Stimulated activated CD4-positive, alpha-beta T cell treated with anti-CD3 and anti-CD28 coated beads, Interleukin-15, amount 100 ng/mL, for 48 hours (primary cell): Measurements from ENCODE around the gene BNIP3.
"Not testable (repeated sequence)": the region's sequence is repeated elsewhere in the genome, so short reads cannot be mapped to it uniquely, and the experiment has no call there.

Experiments used
- DNase-seq, 2 donors: peaks; one replicate each; pipeline ENCODE4 v3.0.0-alpha.2; 2020; ENCODE audit warnings: low read depth in 2 of 2

Gene BNIP3

DNA sequence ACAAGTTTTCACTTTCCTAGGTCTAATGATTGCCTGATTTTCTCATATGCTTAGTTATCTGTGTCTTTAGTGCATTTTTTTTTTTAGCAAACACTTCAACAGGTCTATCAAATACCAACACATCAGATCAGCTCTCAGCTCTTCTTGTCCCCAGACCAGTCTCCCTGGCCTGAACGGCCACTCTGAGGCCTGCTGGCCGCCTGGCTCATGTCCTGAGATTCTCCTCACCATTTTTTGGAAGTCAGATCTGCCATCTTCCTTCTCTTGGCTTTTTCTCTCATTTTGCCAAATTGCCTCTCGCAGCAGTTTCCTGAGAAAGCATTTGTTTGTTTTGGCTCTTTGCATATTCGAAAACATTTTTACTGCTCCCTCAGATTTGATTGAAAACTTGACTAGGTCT is 51.6 kb downstream of the BNIP3 start:
- no peak for DNase-seq

DNA sequence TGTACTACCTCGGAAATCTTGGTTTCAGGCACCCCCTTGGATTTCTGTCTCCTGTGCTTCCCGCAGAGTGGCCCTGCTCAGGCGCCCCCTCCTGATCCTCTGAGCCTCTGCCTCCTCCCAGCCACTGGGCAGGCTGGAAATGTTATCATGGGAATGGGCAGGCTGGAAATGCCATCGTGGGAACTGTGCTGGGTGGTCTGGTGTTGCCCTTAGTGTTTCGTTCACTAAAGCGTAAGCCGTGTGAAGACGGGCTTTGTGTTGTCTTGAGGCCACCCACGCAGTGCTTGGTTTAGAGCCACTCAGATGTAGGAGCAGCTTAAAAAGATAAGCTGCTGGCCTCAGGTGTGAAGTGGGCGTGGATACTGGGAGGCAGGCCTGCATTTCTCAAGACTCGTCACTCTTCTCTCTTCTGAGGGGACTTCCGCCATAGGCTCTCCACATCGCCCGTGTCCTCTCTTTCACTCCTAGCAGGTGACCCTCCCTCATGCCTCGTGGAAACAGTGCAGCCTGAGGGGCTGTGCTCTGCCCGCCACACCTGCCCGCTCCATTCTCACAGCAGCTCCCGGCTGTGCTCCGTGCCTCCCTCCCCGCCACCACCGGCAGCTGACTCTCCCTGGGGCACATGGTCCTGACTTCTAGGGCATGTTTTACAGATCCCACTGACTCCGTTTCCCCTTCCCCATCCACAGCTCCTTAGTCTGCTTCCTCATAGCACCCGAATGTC is 52.4 kb downstream of the BNIP3 start:
- no peak for DNase-seq

DNA sequence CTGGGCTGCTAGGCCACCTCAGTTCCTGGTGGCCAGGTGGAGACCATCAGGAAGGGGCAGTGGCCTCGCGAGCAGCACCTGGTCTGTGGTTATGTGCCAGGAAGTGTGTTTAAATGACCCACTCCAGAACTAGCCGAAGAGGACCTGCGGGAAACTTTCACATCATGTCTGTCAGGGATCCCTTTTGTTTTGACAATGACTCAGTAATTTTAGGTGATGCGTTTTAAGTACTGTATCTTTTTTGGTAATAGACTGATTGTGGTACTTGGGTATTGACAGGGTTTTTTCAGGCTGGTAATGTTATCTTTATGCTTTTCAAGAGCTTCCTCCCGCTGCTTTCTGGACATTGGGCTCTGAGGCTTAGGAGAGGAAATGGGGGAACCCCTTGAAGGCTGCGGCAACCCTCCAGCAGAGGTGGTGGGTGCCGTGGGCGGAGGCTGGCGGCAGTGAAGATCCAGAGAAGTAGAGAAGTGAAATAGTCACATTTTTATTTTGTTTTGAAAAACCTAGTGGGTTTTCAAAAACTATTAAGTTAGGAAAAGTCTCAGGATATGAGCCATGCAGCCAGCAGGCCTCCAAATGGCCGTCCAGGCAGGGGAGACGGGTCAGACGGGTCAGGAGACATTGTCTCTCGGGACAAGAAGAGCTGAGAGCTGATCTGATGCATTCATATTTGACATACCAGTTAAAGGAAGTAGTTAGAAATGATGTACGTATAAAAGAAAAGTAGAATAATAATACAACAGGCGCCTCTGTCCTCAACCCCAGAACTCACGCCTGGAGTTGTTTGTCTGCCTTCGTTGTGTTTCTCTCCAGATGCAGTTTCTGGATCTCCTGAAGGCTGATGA is 53.3 kb downstream of the BNIP3 start:
- peak in 1 of 2 donors; percentile 23 for DNase-seq

DNA sequence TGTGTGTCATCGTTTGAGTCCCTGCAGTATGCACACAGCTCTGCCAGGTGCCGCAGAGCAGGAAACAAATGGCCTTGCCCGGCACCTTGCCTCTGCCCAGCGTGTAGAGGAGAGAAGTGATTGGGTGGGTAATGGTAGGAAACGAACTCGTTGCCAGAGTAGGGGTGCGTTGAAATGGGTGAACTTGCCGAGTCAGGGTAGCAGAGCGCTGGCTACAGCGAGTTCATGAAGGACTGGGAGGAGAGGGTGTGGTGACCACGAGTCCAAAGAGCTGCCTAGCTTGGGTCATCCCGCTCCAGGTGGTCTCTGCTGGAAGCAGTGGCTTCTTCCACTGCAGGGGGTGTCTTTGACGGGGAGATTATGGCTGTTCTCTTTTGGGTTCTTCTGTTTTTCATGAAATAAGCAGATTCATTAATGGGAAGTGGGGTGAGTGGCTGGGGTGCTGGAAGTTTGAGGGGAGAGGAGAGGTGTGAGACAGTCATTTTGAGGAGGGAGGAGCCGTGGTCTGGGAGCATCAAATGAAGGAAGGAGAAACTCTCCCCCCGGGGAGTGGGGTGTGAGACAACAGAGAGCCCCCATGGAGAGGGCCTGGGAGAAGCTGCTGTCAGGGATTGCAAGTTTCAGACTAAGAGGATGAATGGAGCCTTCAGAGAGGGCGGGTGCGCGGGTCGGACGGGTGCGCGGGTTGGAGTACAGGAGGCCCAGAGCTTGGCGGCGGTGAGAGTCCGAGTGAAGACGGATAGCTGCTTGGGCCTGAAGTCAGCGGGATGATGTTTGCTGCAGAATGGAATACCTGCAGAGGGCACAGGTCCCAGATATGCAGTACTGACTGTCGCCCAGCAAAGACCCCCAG is 54.8 kb downstream of the BNIP3 start:
- no peak for DNase-seq

DNA sequence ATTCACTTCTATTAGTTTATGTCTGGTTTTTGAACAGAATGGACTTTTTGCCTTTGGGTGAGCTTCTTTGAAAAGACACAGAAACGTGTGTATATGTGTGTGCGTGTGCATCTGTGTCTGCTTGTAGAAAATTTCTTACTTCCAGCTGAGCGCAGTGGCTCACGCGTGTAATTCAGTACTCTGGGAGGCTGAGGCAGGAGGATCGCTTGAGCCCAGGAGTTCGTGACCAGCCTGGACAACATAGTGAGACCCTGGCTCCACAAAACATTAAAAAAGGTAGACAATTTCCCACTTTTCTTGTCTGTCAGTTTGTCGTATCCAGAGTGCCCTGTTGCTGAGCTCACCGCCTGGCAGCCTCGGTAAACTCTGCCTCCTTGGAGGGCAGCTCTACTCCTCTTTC is 55.5 kb downstream of the BNIP3 start:
- no peak for DNase-seq

DNA sequence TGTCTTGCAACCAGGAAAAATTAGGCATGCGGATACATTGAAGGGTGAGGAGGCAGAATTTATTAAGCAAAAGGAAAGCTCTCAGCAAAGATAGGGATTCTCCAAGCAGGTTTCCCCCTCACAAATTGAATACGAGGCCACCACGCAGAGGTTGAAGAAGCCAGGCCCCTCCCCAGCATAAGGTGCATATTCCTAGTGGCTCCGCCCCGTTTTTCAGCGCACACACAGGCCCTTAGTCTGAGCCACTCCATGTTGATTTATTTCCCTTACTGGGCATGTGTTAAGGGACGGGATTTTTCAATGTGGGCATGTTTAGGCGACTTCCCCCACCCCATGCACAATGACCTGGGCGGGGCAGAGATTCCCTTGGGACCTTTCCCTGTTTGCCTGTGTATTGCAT is 56.0 kb downstream of the BNIP3 start:
- DNase-seq, result no peak

DNA sequence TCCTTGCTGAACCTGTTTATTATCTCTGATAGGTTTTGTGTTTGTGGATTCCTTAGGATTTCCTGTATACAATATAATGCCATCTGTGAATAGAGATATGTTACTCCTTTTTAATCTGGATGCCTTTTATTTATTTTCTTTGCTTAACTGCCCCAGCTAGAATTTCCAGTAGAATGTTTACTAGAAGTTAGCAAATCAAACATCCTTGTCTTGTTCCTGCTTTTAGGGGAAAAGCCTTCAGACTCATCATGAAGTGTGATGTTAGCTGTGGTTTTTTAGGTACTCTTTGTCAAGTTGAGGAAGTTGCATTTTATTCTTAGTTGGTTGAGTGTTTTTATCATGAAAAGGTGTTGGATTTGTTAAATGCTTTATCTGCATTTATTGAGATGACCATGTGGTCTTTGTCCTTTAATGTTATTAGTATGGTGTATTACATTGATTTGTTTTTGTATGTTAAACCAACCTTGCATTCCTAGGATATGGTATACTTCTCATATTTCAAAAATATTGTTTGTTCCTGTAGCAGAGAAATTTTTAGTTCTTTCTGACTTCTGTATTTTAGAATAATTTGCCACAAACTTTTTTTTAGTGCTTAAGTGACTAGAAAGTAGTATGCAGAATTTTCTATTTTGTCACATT is 56.6 kb downstream of the BNIP3 start:
- no peak for DNase-seq

DNA sequence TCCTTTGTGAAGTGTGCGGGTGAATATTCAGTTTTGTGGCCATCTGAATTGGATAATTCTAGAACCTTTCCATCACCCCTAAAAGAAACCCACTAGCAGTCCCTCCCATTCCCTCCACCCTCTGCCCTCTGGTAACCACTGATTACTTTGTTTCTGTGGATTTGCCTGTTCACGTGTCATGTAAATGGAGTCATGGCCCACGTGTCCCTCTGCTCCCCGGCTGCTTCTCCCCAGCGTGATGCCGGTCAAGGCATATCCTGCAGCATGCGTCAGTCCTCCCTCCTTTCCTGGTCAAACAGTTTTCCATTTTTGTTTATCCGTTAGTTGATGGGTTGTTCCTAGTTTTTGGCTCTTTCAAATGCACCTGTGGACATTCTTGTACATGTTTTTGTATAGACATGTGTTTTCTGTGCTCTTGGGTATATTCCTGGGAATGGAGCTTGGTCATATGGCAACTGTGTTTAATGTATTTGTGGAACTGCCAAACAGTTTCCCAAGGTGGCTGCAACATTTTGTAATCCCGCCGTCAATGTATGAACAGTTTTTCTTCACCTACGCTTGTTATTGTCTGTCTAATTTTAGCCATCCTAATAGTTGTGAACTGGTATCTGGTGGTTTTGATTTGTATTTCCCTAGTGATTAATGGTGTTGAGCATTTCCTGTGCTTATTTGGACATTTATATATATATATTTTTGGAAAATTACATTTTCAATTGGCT is 58.5 kb downstream of the BNIP3 start:
- no peak for DNase-seq

DNA sequence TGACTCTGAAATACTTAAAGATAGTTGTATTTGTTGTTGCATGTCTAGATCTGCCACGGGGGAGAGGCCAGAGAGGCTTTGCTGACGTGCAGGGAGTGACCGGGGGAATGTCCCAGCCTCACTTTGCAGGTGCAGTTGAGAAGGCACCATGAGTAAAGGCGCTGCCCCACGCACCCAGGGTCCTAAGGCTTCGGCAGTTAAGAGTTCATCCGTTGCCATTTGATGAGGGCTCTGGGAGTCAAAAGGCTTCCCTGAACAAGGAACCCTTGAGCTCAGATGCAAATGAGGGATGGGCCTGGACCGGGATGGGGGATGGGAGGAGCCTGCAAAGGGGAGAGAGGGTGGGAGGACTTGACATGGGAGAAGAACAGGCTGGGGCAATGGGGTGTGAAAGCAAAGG is 60.5 kb downstream of the BNIP3 start:
- no peak for DNase-seq

DNA sequence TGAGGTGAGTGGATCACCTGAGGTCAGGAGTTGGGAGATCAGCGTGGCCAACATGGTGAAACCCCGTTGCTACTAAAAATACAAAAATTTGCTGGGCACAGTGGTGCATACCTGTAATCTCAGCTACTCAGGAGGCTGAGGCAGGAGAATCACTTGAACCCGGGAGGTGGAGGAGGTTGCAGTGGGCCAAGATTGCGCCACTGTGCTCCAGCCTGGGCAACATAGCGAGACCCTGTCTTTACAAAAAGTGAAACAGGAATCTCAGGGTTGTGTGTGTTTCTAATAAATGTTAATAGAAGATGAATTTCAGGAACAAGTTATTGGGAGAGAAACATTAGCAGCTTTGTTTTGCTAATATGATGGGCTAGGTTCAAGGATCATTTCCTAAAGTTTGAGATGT is 61.0 kb downstream of the BNIP3 start:
- no peak for DNase-seq

DNA sequence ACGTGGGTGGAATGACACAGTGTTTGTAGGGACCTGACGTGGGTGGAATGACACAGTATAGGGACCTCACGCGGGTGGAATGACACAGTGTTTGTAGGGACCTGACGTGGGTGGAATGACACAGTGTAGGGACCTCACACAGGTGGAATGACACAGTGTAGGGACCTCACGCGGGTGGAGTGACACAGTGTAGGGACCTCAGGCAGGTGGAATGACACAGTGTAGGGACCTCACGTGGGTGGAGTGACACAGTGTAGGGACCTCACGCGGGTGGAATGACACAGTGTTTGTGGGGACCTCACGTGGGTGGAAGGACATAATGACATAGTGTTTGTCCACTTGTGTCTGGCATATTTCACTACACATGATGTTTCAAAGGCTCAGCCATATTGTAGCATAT is 61.6 kb downstream of the BNIP3 start:
- peak in 1 of 2 donors; percentile 23 for DNase-seq

DNA sequence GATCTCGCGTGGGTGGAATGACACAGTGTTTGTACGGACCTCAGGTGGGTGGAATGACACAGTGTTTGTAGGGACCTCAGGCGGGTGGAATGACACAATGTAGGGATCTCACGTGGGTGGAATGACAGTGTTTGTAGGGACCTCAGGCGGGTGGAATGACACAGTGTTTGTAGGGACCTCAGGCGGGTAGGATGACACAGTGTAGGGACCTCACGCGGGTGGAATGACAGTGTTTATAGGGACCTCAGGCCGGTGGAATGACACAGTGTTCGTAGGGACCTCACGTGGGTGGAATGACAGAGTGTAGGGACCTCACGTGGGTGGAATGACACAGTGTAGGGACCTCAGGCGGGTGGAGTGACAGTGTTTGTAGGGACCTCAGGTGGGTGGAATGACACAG is 62.3 kb downstream of the BNIP3 start:
- not testable (repeated sequence) for DNase-seq
